Measurements from ENCODE around the gene AZU1.

AZU1 gene

GRCh38 chr19:821825-822503 is 5.7 kb upstream of the AZU1 start, which contains the start of gene PLPPR3:
Gene PLPPR3 (minus strand): TSS chr19:821955. CDS start chr19:821559, 396 bp downstream.
- Histone ChIP-seq H3K4me3 (ENCODE audit: low read depth, low read length) (peak within 1 kb of the TSS; percentile 36), H3K27ac (ENCODE audit: extremely low read depth, low read depth, low read length) (no peak within 1 kb of the TSS), H3K9me3 (ENCODE audit: control insufficient read depth, insufficient read depth, low read depth, low read length) (no peaks in the 10 kb centered on the region), H3K36me3 (ENCODE audit: control insufficient read depth in 2 of 2, insufficient read depth in 1 of 2, low read length in 2 of 2) (no peaks in the 10 kb centered on the region), H3K4me1 (ENCODE audit: control insufficient read depth, insufficient read depth, low read length) (no peaks in the 10 kb centered on the region)
- ChIA-PET CTCF (no interaction called here), POLR2A (no interaction called here)
- TF ChIP-seq ZNF157 (tag by site-specific recombination; IDR thresholded peaks at IDR 0.05): no peak
- TF ChIP-seq ZNF596 (tag by site-specific recombination; IDR thresholded peaks at IDR 0.05): no peak
- TF ChIP-seq ZNF335 (tag by site-specific recombination; conservative IDR thresholded peaks at IDR 0.05): no peak
- no peak for TF ChIP-seq ZNF670 (tag by site-specific recombination; IDR thresholded peaks at IDR 0.05; ENCODE audit: low read depth)
- TF ChIP-seq ZNF629 (tag by site-specific recombination; IDR thresholded peaks at IDR 0.05): no peak
- no peak for TF ChIP-seq ZNF549 (tag by site-specific recombination; IDR thresholded peaks at IDR 0.05)
- no peak for TF ChIP-seq WT1 (tag by site-specific recombination; IDR thresholded peaks at IDR 0.05)
- TF ChIP-seq PRDM6 (tag by site-specific recombination; IDR thresholded peaks at IDR 0.05): no peak
- no peak for TF ChIP-seq SP3 (tag by site-specific recombination; IDR thresholded peaks at IDR 0.05)
- no peak for TF ChIP-seq HOXC10 (CRISPR knock-in tag; IDR thresholded peaks at IDR 0.05)
- no peak for TF ChIP-seq ZNF473 (tag by site-specific recombination; IDR thresholded peaks at IDR 0.05)
- TF ChIP-seq ZNF580 (tag by site-specific recombination; IDR thresholded peaks at IDR 0.05): no peak
- TF ChIP-seq KLF1 (tag by site-specific recombination; IDR thresholded peaks at IDR 0.05): no peak
- TF ChIP-seq ZBTB20 (tag by site-specific recombination; IDR thresholded peaks at IDR 0.05): no peak
- TF ChIP-seq PRDM10 (tag by site-specific recombination; IDR thresholded peaks at IDR 0.05): no peak
- no peak for TF ChIP-seq ZNF76 (tag by site-specific recombination; IDR thresholded peaks at IDR 0.05; ENCODE audit: borderline replicate concordance, low read depth)

GRCh38 chr19:823565-824121 is 4.0 kb upstream of the AZU1 start:
- Histone ChIP-seq H3K36me3 (ENCODE audit: control insufficient read depth in 2 of 2, insufficient read depth in 1 of 2, low read length in 2 of 2) (no peaks in the 10 kb centered on the region), H3K4me1 (ENCODE audit: control insufficient read depth, insufficient read depth, low read length) (no peaks in the 10 kb centered on the region), H3K27ac (ENCODE audit: extremely low read depth, low read depth, low read length) (no peak overlapping the region), H3K4me3 (ENCODE audit: low read depth, low read length) (no peak overlapping the region), H3K9me3 (ENCODE audit: control insufficient read depth, insufficient read depth, low read depth, low read length) (no peaks in the 10 kb centered on the region)
- ChIA-PET CTCF (interaction anchor here (0.6 kb wide), 1 partner anchor 195 kb away, joined by 3 read pairs; no protein-coding TSS in a partner anchor), POLR2A (no interaction called here)
- TF ChIP-seq ZNF239 (tag by site-specific recombination; IDR thresholded peaks at IDR 0.05) (no peak), FEZF1 (tag by site-specific recombination; IDR thresholded peaks at IDR 0.05) (no peak), ZNF596 (tag by site-specific recombination; IDR thresholded peaks at IDR 0.05) (no peak), ZNF449 (tag by site-specific recombination; IDR thresholded peaks at IDR 0.05) (no peak), PRDM2 (tag by site-specific recombination; IDR thresholded peaks at IDR 0.05; ENCODE audit: borderline replicate concordance) (no peak), ZEB2 (tag by site-specific recombination; IDR thresholded peaks at IDR 0.05) (no peak)

Measured in HEK293 (cell line).